ENCODE measurements around the gene SBNO2.

DNA sequence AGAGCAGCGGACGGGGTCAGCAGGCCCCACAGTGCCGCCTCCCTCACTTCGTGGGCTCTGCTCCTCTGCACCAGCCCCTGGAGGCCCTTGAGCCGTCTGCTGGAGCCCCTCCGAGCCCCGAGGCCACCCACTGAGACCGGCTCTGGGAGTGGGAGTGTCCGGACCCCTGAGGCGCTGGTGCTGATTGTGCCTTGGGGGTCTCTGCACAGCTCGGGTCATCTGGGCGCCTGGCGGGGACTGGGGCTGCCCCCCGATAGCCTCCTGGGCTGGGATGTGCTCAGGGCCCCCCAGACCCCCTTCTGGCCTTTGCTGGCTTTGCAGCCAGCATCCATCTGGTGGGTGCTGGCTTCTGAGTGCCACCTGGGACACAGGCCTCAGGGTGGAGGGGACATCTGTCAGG, 48.3 kb upstream of the SBNO2 start:
- TF ChIP-seq CSRNP3 (CRISPR knock-in tag; IDR thresholded peaks at IDR 0.05) = no peak
- TF ChIP-seq BACH2 (CRISPR knock-in tag; IDR thresholded peaks at IDR 0.05; ENCODE audit: borderline replicate concordance) = no peak
- no peak for TF ChIP-seq ZFP3 (CRISPR knock-in tag; IDR thresholded peaks at IDR 0.05)
- TF ChIP-seq TOX (CRISPR knock-in tag; IDR thresholded peaks at IDR 0.05; ENCODE audit: borderline replicate concordance) = no peak
- TF ChIP-seq, protein P1, sequence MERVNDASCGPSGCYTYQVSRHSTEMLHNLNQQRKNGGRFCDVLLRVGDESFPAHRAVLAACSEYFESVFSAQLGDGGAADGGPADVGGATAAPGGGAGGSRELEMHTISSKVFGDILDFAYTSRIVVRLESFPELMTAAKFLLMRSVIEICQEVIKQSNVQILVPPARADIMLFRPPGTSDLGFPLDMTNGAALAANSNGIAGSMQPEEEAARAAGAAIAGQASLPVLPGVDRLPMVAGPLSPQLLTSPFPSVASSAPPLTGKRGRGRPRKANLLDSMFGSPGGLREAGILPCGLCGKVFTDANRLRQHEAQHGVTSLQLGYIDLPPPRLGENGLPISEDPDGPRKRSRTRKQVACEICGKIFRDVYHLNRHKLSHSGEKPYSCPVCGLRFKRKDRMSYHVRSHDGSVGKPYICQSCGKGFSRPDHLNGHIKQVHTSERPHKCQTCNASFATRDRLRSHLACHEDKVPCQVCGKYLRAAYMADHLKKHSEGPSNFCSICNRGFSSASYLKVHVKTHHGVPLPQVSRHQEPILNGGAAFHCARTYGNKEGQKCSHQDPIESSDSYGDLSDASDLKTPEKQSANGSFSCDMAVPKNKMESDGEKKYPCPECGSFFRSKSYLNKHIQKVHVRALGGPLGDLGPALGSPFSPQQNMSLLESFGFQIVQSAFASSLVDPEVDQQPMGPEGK (CRISPR knock-in tag; IDR thresholded peaks at IDR 0.05; ENCODE audit: borderline replicate concordance) = no peak
- no peak for TF ChIP-seq SNAI2 (CRISPR knock-in tag; IDR thresholded peaks at IDR 0.05)
- TF ChIP-seq ZC3H10 (CRISPR knock-in tag; IDR thresholded peaks at IDR 0.05) = no peak
- TF ChIP-seq ZFP30 (CRISPR knock-in tag; IDR thresholded peaks at IDR 0.05) = no peak
- TF ChIP-seq TCF4 (CRISPR knock-in tag; IDR thresholded peaks at IDR 0.05; ENCODE audit: borderline replicate concordance) = no peak
- no peak for TF ChIP-seq ARNTL (CRISPR knock-in tag; IDR thresholded peaks at IDR 0.05; ENCODE audit: borderline replicate concordance, low read depth)
- TF ChIP-seq PPARA (CRISPR knock-in tag; IDR thresholded peaks at IDR 0.05; ENCODE audit: borderline replicate concordance) = no peak
- TF ChIP-seq POU6F1 (CRISPR knock-in tag; IDR thresholded peaks at IDR 0.05; ENCODE audit: borderline replicate concordance, low read depth) = no peak
- TF ChIP-seq RARB (CRISPR knock-in tag; IDR thresholded peaks at IDR 0.05) = no peak
